Prostate gland (tissue), 2 donors: ENCODE data around the gene TBX21.

Source experiments
- CTCF ChIP-seq, 4 experiments: fragments of 200-600 bp in 2 of 4; fragments of 450-650 bp in 2 of 4; sonication (generic) in 2 of 4; IDR thresholded peaks; 1 replicate in 3 of 4; 2 replicates in 1 of 4; pipeline ENCODE4 v1.5.1; 2016 to 2019; ENCODE audit warnings: antibody characterized with exemption in 4 of 4, mild to moderate bottlenecking in 2 of 4, moderate library complexity in 2 of 4
- POLR2A ChIP-seq: fragments of 450-650 bp; IDR thresholded peaks from one replicate; pipeline ENCODE4 v1.6.1; 2016; ENCODE audit warnings: antibody characterized with exemption, mild to moderate bottlenecking
- POLR2AphosphoS5 ChIP-seq: sonication (generic); formaldehyde crosslinking; IDR thresholded peaks from one replicate; pipeline ENCODE4 v1.6.1; 2017; ENCODE audit warnings: antibody characterized with exemption

- TF ChIP-seq POLR2A, result no peak
- no peak for TF ChIP-seq CTCF (IDR thresholded peaks at IDR 0.05)
- TF ChIP-seq POLR2AphosphoS5, result no peak
Measured at GRCh38 chr17:47745037-47745380, 12.0 kb downstream of the TBX21 start.
